Lower lobe of right lung (tissue), 2 donors: ENCODE measurements around the gene TAF6L. TPM values are rescaled to one million over a fixed set of nuclear protein-coding genes. Genes with fewer than 3 reads are reported as not detected.
"Not testable (repeated sequence)": the region's sequence is repeated elsewhere in the genome, so short reads cannot be mapped to it uniquely, and the experiment has no call there.

Experiments used
- ATAC-seq, 2 donors: fragments of 200-7000 bp; cut with Tn5 transposase; one replicate each; pipeline ENCODE4 v1.9.1; 2020 to 2022; ENCODE audit warnings: mild to moderate bottlenecking in 2 of 2, moderate library complexity in 2 of 2
- DNase-seq: peaks from one replicate; pipeline ENCODE4 v3.0.0-alpha.2; 2020
- H3K27ac ChIP-seq: fragments of 200-600 bp; one replicate; pipeline ENCODE4 v1.8.0; 2022
- H3K27me3 ChIP-seq: fragments of 200-600 bp; one replicate; pipeline ENCODE4 v1.8.0; 2022; ENCODE audit warnings: low read depth
- H3K36me3 ChIP-seq: fragments of 200-600 bp; one replicate; pipeline ENCODE4 v1.8.0; 2022; ENCODE audit warnings: mild to moderate bottlenecking
- H3K4me1 ChIP-seq: fragments of 200-600 bp; one replicate; pipeline ENCODE4 v1.8.0; 2022
- H3K4me3 ChIP-seq: fragments of 200-600 bp; one replicate; pipeline ENCODE4 v1.8.0; 2022; ENCODE audit warnings: mild to moderate bottlenecking
- H3K9me3 ChIP-seq: fragments of 200-600 bp; one replicate; pipeline ENCODE4 v1.8.0; 2022
- intact Hi-C: fragments of 100-400 bp; cut with DNase I; formaldehyde crosslinking; loops from one replicate; pipeline ENCODE4 v1.11.0; 2022
- total RNA-seq: library from RNA; stranded (reverse); fragmentation: NEBNext Ultra II Directional; extraction: Animal tissue kit (Norgen Biotek cat#: 25700); gene quantifications from one replicate; pipeline ENCODE4 v1.2.1, GENCODE V29; 2021
- TF ChIP-seq, protein P1 (sequence below): fragments of 200-600 bp; IDR thresholded peaks from one replicate; pipeline ENCODE4 v1.8.0; 2022; ENCODE audit warnings: antibody characterized with exemption, mild to moderate bottlenecking
- donor health status: DM: no; HTN: yes; CAD: no; lungs with severe emphysema.

TAF6L gene
- total RNA-seq, 1 donor from 2014 or later, result 23.6 TPM

- no peaks in the 10 kb centered on the region for H3K9me3 ChIP-seq
- peaks cover 28% of the 10 kb centered on the region for H3K4me1 ChIP-seq
- H3K27me3 ChIP-seq, result no peaks in the 10 kb centered on the region
- peaks cover 21% of the 10 kb centered on the region for H3K36me3 ChIP-seq
- intact Hi-C loops, result no loop called here
- H3K27ac ChIP-seq, result peak within 1 kb of the TSS; percentile 83
- peak; percentile 99 for ATAC-seq
- H3K4me3 ChIP-seq, result peak within 1 kb of the TSS; percentile 63
- DNase-seq, result peak; percentile 97
- TF ChIP-seq, protein P1, sequence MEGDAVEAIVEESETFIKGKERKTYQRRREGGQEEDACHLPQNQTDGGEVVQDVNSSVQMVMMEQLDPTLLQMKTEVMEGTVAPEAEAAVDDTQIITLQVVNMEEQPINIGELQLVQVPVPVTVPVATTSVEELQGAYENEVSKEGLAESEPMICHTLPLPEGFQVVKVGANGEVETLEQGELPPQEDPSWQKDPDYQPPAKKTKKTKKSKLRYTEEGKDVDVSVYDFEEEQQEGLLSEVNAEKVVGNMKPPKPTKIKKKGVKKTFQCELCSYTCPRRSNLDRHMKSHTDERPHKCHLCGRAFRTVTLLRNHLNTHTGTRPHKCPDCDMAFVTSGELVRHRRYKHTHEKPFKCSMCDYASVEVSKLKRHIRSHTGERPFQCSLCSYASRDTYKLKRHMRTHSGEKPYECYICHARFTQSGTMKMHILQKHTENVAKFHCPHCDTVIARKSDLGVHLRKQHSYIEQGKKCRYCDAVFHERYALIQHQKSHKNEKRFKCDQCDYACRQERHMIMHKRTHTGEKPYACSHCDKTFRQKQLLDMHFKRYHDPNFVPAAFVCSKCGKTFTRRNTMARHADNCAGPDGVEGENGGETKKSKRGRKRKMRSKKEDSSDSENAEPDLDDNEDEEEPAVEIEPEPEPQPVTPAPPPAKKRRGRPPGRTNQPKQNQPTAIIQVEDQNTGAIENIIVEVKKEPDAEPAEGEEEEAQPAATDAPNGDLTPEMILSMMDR, result no peak
Measured at GRCh38 chr11:62753736-62754603, 17.2 kb upstream of the TAF6L start, which contains the start of gene ZBTB3. Gene ZBTB3 (minus strand): TSS chr11:62754160. CDS start chr11:62753664, 496 bp downstream.

DNA sequence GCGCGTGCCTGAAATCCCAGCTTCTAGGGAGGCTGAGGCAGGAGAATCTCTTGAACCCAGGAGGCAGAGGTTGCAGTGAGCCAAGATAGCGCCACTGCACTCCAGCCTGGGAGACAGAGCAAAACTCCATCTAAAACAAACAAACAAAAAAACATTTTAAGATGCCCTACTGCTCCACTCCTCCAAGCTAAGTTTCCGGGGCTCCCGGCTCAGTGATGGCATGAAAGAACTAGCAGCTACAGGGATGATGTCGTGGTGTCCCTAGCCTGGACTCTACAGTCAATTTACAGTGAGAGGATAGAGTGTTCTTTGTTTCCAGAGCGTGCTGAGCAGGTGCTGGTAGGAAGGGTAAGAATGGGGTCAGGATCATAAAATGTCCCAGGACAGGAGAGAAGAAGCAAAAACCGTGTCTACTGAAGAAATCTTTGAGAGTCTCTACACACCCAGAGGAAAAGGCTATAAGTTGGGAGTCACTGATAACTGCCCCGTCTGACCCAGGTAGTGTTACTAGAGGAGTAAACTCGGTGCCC lies 16.0 kb upstream of the TAF6L start:
- intact Hi-C loops, result no loop called here
- DNase-seq, result no peak
- no peaks in the 10 kb centered on the region for H3K27me3 ChIP-seq
- H3K4me3 ChIP-seq, result no peak overlapping the region
- H3K27ac ChIP-seq, result no peak overlapping the region
- H3K9me3 ChIP-seq, result no peaks in the 10 kb centered on the region
- ATAC-seq, result no peak
- TF ChIP-seq, protein P1, result no peak
- peaks cover 28% of the 10 kb centered on the region for H3K4me1 ChIP-seq
- peaks cover 11% of the 10 kb centered on the region for H3K36me3 ChIP-seq

DNA sequence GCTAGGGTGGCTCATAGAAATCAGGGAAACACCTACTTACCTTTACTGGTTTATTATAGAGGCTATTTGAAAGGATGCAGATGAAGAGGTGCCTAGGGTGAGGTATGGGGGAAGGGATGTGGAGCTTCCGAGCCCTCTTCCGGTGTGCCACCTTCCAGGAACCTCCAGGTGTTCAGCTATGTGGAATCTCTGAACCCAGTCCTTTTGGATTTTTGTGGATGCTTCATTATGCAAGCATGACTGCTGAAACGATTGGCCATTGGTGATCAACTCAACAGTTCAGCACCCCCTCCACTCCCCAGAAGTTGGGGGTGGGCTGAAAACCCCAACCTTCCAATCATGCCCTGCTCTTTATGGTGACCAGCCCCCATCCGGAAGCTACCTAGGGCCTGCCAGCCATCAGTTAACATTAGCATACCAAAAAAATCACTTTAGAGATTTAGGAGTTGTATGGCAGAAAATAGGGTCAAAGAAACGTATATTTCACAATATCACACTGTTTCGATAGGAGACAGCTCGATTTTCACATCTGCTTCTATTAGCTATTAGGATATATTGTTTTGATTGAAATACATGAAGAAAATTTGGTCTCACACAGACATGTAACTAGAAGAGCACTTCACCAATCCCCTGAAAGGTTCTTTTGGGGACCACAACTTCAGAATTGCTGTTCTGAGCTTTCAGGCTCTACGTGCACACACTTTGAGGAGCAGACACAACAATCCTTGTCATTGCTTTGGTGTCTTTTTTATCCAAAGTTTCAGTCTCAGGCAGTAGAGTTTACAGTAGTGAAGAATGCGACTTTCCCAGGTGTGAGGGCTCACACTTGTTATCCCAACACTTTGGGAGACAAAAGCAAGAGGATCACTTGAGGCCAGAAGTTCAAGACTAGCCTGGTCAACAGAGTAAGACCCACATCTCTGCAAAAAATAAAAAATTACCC lies 13.1 kb upstream of the TAF6L start:
- no peaks in the 10 kb centered on the region for H3K27me3 ChIP-seq
- no peak overlapping the region for H3K27ac ChIP-seq
- no peak for ATAC-seq
- DNase-seq, result no peak
- intact Hi-C loops, result no loop called here
- TF ChIP-seq, protein P1, result no peak
- no peaks in the 10 kb centered on the region for H3K36me3 ChIP-seq
- peaks cover 22% of the 10 kb centered on the region for H3K4me1 ChIP-seq
- no peak overlapping the region for H3K4me3 ChIP-seq
- H3K9me3 ChIP-seq, result no peaks in the 10 kb centered on the region

DNA sequence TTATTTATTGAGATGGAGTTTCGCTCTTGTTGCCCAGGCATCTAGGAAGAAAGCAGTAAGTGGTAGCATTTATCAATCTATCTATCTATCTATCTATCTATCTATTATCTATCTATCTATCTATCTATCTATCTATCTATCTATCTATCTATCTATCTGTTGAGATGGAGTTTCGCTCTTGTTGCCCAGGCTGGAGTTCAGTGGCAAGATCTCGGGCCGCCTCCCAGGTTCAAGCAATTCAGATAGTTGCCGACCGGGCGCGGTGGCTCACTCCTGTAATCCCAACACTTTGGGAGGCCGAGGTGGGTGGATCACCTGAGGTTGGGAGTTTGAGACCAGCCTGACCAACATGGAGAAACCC lies 10.3 kb upstream of the TAF6L start:
- H3K9me3 ChIP-seq, intact Hi-C loops, ATAC-seq, H3K27me3 ChIP-seq: not testable (repeated sequence)
- H3K27ac ChIP-seq, result peak overlapping the region; percentile 85
- H3K36me3 ChIP-seq, result peaks cover 14% of the 10 kb centered on the region
- peak overlapping the region; percentile 79 for H3K4me3 ChIP-seq
- DNase-seq, result peak; percentile 50
- H3K4me1 ChIP-seq, result peaks cover 12% of the 10 kb centered on the region

GRCh38 chr11:62770778-62771143 lies 435 bp upstream of the TAF6L start:
- TF ChIP-seq, protein P1, result no peak
- DNase-seq (no peak), ATAC-seq (peak; percentile 8 to 16)
- H3K27me3 ChIP-seq, result no peaks in the 10 kb centered on the region
- no peaks in the 10 kb centered on the region for H3K9me3 ChIP-seq
- H3K4me3 ChIP-seq, result peak overlapping the region; percentile 80
- H3K27ac ChIP-seq, result peak overlapping the region; percentile 93
- intact Hi-C loops, result no loop called here
- H3K4me1 ChIP-seq, result peaks cover 18% of the 10 kb centered on the region
- H3K36me3 ChIP-seq, result peaks cover 30% of the 10 kb centered on the region
